Fibroblast of mammary gland (primary cell): ENCODE results near the gene USP20.

ENCODE experiments used
- DNase-seq: peaks from one replicate; pipeline ENCODE4 v3.0.0-alpha.2; 2010; ENCODE audit warnings: low read depth
- H3K4me3 ChIP-seq: 2 replicates; pipeline ENCODE4 v1.5.1; 2011; ENCODE audit warnings: low read depth, mild to moderate bottlenecking, low read length, moderate library complexity; ENCODE audit not compliant: control insufficient read depth
- CTCF ChIP-seq: conservative IDR thresholded peaks from 2 replicates; pipeline ENCODE4 v1.5.1; 2011; ENCODE audit warnings: low read depth, low read length, inconsistent platforms; ENCODE audit not compliant: control insufficient read depth, insufficient read depth

The USP20 gene

GRCh38 chr9:129929496-129930125 is 94.4 kb downstream of the USP20 start:
- no peak overlapping the region for H3K4me3 ChIP-seq
- no peak for DNase-seq
- TF ChIP-seq CTCF, result no peak

- no peak for DNase-seq
- no peak overlapping the region for H3K4me3 ChIP-seq
- TF ChIP-seq CTCF, result no peak
Measured at GRCh38 chr9:129930743-129931142, 95.5 kb downstream of the USP20 start.
